GM20000 (cell line): ENCODE data around the gene BAZ1A.

Experiments used
- DNase-seq: peaks from one replicate; pipeline ENCODE4 v3.0.0; 2012; ENCODE audit warnings: low spot score
- CTCF ChIP-seq: IDR thresholded peaks from 2 replicates; pipeline ENCODE4 v1.5.1; 2012; ENCODE audit warnings: mild to moderate bottlenecking, control low read depth; ENCODE audit errors: extremely low read depth, missing control alignments

The BAZ1A gene

GRCh38 chr14:34711169-34711568, 164.0 kb downstream of the BAZ1A start:
- TF ChIP-seq CTCF = no peak
- peak; percentile 70 for DNase-seq

- no peak for DNase-seq
Measured at GRCh38 chr14:34710744-34711143, 164.4 kb downstream of the BAZ1A start.

GRCh38 chr14:34710006-34710405, 165.2 kb downstream of the BAZ1A start:
- no peak for TF ChIP-seq CTCF
- no peak for DNase-seq

More at GRCh38 chr14:34710744-34711143, 164.4 kb downstream of the BAZ1A start:
- no peak for TF ChIP-seq CTCF

GRCh38 chr14:34707722-34708121, 167.4 kb downstream of the BAZ1A start:
- no peak for TF ChIP-seq CTCF
- DNase-seq = no peak
